MM.1S (cell line): ENCODE measurements around the gene ANO2.

ENCODE experiments used
- EZH2 ChIP-seq: fragments of 300-600 bp; sonication (generic); optimal IDR thresholded peaks from 2 replicates; pipeline ENCODE3; 2017; ENCODE audit warnings: low read depth, mild to moderate bottlenecking, antibody characterized with exemption, low read length, mixed read lengths
- TF ChIP-seq, protein P1 (sequence below): fragments of 300-600 bp; sonication (generic); IDR thresholded peaks from 2 replicates; pipeline ENCODE4 v1.5.1; 2016; ENCODE audit warnings: antibody characterized with exemption, low read length, mixed read lengths

DNA sequence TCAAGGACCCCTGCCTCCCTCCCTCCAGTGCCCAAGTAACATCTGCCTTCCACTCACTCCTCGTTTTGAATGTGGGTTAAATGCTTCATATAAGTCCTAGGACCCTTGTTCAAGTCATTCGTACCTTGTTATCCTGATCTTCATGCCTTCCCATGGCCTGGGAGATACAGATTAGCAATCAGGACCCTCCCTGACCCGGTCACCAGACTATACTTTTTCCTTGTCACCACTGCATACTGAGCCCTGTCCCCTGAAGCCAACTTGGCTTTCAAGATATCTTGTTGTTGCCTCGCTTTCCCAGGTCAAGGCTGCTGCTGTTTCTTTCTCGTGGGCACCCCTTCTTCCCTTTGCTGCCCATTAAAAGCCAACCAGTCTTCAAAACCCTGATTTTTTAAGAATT is 208.5 kb downstream of the ANO2 start:
- no peak for TF ChIP-seq EZH2
- TF ChIP-seq, protein P1, sequence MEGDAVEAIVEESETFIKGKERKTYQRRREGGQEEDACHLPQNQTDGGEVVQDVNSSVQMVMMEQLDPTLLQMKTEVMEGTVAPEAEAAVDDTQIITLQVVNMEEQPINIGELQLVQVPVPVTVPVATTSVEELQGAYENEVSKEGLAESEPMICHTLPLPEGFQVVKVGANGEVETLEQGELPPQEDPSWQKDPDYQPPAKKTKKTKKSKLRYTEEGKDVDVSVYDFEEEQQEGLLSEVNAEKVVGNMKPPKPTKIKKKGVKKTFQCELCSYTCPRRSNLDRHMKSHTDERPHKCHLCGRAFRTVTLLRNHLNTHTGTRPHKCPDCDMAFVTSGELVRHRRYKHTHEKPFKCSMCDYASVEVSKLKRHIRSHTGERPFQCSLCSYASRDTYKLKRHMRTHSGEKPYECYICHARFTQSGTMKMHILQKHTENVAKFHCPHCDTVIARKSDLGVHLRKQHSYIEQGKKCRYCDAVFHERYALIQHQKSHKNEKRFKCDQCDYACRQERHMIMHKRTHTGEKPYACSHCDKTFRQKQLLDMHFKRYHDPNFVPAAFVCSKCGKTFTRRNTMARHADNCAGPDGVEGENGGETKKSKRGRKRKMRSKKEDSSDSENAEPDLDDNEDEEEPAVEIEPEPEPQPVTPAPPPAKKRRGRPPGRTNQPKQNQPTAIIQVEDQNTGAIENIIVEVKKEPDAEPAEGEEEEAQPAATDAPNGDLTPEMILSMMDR: no peak
